GM12878 (cell line): Measurements from ENCODE around the gene DAD1. TPM values are rescaled to one million over a fixed set of nuclear protein-coding genes. Genes with fewer than 3 reads are reported as not detected.

ENCODE experiments used
- BRCA1 ChIP-seq: IDR thresholded peaks from 2 replicates; pipeline ENCODE4 v1.6.1; 2011; ENCODE audit warnings: low read depth, low read length, improper control_type of control experiment
- CBX3 ChIP-seq: fragments of 200-600 bp; sonication (generic); IDR thresholded peaks from 2 replicates; pipeline ENCODE4 v1.6.1; 2016; ENCODE audit warnings: low read depth, borderline replicate concordance
- CBX5 ChIP-seq: sonication (generic); IDR thresholded peaks from 2 replicates; pipeline ENCODE4 v1.6.1; 2016; ENCODE audit warnings: low read depth, moderate library complexity, mild to moderate bottlenecking, inconsistent platforms
- CHD2 ChIP-seq: IDR thresholded peaks from 2 replicates; pipeline ENCODE4 v1.6.1; 2011; ENCODE audit warnings: low read depth, low read length, improper control_type of control experiment, borderline replicate concordance
- CREB1 ChIP-seq: IDR thresholded peaks from 2 replicates; pipeline ENCODE4 v1.6.1; 2012; ENCODE audit warnings: low read depth, mild to moderate bottlenecking, inconsistent platforms
- FOXM1 ChIP-seq: IDR thresholded peaks from 2 replicates; pipeline ENCODE4 v1.6.1; 2012; ENCODE audit warnings: low read depth, mild to moderate bottlenecking, inconsistent platforms, low read length, moderate library complexity
- HSF1 ChIP-seq: fragments of 150-350 bp; IDR thresholded peaks from 2 replicates; pipeline ENCODE4 v1.6.1; 2014; ENCODE audit warnings: mild to moderate bottlenecking, low read depth, low read length
- IKZF1 ChIP-seq: fragments of 450-650 bp; conservative IDR thresholded peaks from 2 replicates; pipeline ENCODE4 v1.6.1; 2017; ENCODE audit warnings: antibody characterized with exemption, mild to moderate bottlenecking
- MAX ChIP-seq: IDR thresholded peaks from 2 replicates; pipeline ENCODE4 v1.6.1; 2012; ENCODE audit warnings: low read depth, low read length, improper control_type of control experiment
- MEF2A ChIP-seq: IDR thresholded peaks from 2 replicates; pipeline ENCODE4 v1.6.1; 2011; ENCODE audit warnings: low read depth, mild to moderate bottlenecking, low read length, moderate library complexity; ENCODE audit not compliant: insufficient read depth
- NR2C1 ChIP-seq: fragments of 450-650 bp; IDR thresholded peaks from 2 replicates; pipeline ENCODE4 v1.6.1; 2017; ENCODE audit warnings: antibody characterized with exemption, mild to moderate bottlenecking, moderate library complexity
- NR2F1 ChIP-seq: fragments of 450-650 bp; conservative IDR thresholded peaks from 2 replicates; pipeline ENCODE4 v1.6.1; 2017; ENCODE audit warnings: mild to moderate bottlenecking
- PKNOX1 ChIP-seq: fragments of 450-650 bp; IDR thresholded peaks from 2 replicates; pipeline ENCODE4 v1.6.1; 2016; ENCODE audit warnings: mild to moderate bottlenecking
- PML ChIP-seq: IDR thresholded peaks from 2 replicates; pipeline ENCODE4 v1.6.1; 2012; ENCODE audit warnings: low read length, inconsistent platforms
- PRDM15 ChIP-seq: fragments of 450-650 bp; formaldehyde crosslinking; IDR thresholded peaks from 2 replicates; pipeline ENCODE4 v1.4.0; 2020; ENCODE audit warnings: mild to moderate bottlenecking, moderate library complexity
- SIX5 ChIP-seq: IDR thresholded peaks from 2 replicates; pipeline ENCODE4 v1.6.1; 2011; ENCODE audit warnings: mild to moderate bottlenecking, low read depth, low read length, moderate library complexity; ENCODE audit not compliant: severe bottlenecking
- SMC3 ChIP-seq: IDR thresholded peaks from 2 replicates; pipeline ENCODE4 v1.6.1; 2011; ENCODE audit warnings: low read length, improper control_type of control experiment, borderline replicate concordance
- SPI1 ChIP-seq: IDR thresholded peaks from 2 replicates; pipeline ENCODE4 v1.6.1; 2011; ENCODE audit warnings: low read depth, mild to moderate bottlenecking, low read length, moderate library complexity, borderline replicate concordance; ENCODE audit not compliant: insufficient read depth
- STAT1 ChIP-seq: fragments of 450-650 bp; conservative IDR thresholded peaks from 2 replicates; pipeline ENCODE4 v1.6.1; 2014; ENCODE audit warnings: antibody characterized with exemption, mild to moderate bottlenecking
- SUZ12 ChIP-seq: fragments of 200-600 bp; sonication (generic); IDR thresholded peaks from one replicate; pipeline ENCODE4 v1.6.1; 2018; ENCODE audit warnings: antibody characterized with exemption, mild to moderate bottlenecking; ENCODE audit not compliant: unreplicated experiment
- TCF3 ChIP-seq: IDR thresholded peaks from 2 replicates; pipeline ENCODE4 v1.6.1; 2012; ENCODE audit warnings: low read depth, mild to moderate bottlenecking, low read length, borderline replicate concordance; ENCODE audit not compliant: insufficient read depth
- USF2 ChIP-seq: IDR thresholded peaks from 2 replicates; pipeline ENCODE4 v1.6.1; 2011; ENCODE audit warnings: low read depth, low read length, improper control_type of control experiment, borderline replicate concordance
- ZBED1 ChIP-seq: IDR thresholded peaks from 2 replicates; pipeline ENCODE4 v1.6.1; 2016; ENCODE audit warnings: borderline replicate concordance
- polyA plus RNA-seq, 11 experiments: library from polyadenylated mRNA; depleted of rRNA in 4 of 11; unstranded in 6 of 11; stranded (reverse) in 5 of 11; fragments of >200 nt; fragmentation: Nextera tagmentation in 4 of 11; fragmentation: Illumina TruSeq in 1 of 11; extraction: Ambion mirVana in 4 of 11; extraction: Trizol in 1 of 11; gene quantifications; 1 replicate in 1 of 11; 2 replicates in 10 of 11; pipeline versions ENCODE4 v1.2.1 to v1.2.3, GENCODE V29; 2011 to 2016; ENCODE audit warnings: inconsistent platforms in 2 of 11, missing spikeins in 2 of 11, low read depth in 1 of 11
- total RNA-seq, 4 experiments: library from RNA; depleted of rRNA in 3 of 4; stranded (reverse); fragments of >200 nt in 3 of 4; fragmentation: Illumina TruSeq in 1 of 4; extraction: Trizol in 1 of 4; gene quantifications; 2 replicates each; pipeline versions ENCODE4 v1.2.1 to v1.2.3, GENCODE V29; 2013 to 2021

Gene DAD1
- total and polyA plus RNA-seq, 10 of the 15 experiments (the other 5 are each of a cell fraction or from before 2014, with no cell fraction given) = 161 to 920 (median 319) TPM

- TF ChIP-seq MEF2A (peak; percentile 90), PKNOX1 (no peak; the same call in 1 of the 2 replicates), SPI1 (no peak), SIX5 (no peak), NR2F1 (peak; percentile 66), BRCA1 (no peak), SUZ12 (no peak), CHD2 (peak; percentile 79), MAX (no peak), PRDM15 (no peak), HSF1 (0 out of 2 replicates have a peak, but pooled peaks have one; percentile 44), SMC3 (peak; percentile 100), TCF3 (peak; percentile 59; the same call in 1 of the 2 replicates), CBX5 (peak; percentile 93), ZBED1 (peak; percentile 95), NR2C1 (peak; percentile 69), STAT1 (no peak), FOXM1 (peak; percentile 99), IKZF1 (peak; percentile 83), PML (peak; percentile 86), CBX3 (no peak), CREB1 (peak; percentile 45; the same call in 1 of the 2 replicates), USF2 (no peak)
These were observed 18.7 kb downstream of the DAD1 start (continued) for GRCh38 chr14:22570132-22570949.
